ENCODE data around the gene MRPL14. TPM values are rescaled to one million over a fixed set of nuclear protein-coding genes. Genes with fewer than 3 reads are reported as not detected.

The MRPL14 gene
- total RNA-seq, 1 experiment from 2014 or later: 69.6 TPM

- TF ChIP-seq TCF7L2 (IDR thresholded peaks at IDR 0.05; ENCODE audit: borderline replicate concordance, extremely low read depth, insufficient read depth, insufficient read length): peak; percentile 23
- no peak for TF ChIP-seq ZBTB33 (IDR thresholded peaks at IDR 0.05; ENCODE audit: extremely low read depth, insufficient replicate concordance, low read length)
- TF ChIP-seq CBX3 (IDR thresholded peaks at IDR 0.05; ENCODE audit: low read depth): no peak
- TF ChIP-seq EZH2phosphoT487 (IDR thresholded peaks at IDR 0.05; ENCODE audit: borderline replicate concordance): no peak
- TF ChIP-seq EZH2 (IDR thresholded peaks at IDR 0.05): no peak
- TF ChIP-seq ZNF274 (IDR thresholded peaks at IDR 0.05; ENCODE audit: low read depth, low read length): no peak
- TF ChIP-seq YY1 (IDR thresholded peaks at IDR 0.05; ENCODE audit: extremely low read depth, insufficient replicate concordance, low read depth, low read length): peak; percentile 63
- peak; percentile 22; the same call in 1 of the 2 replicates for TF ChIP-seq ZFX (IDR thresholded peaks at IDR 0.05)
- no peak for TF ChIP-seq EGR1 (IDR thresholded peaks at IDR 0.05; ENCODE audit: low read depth)
- no peak for TF ChIP-seq SP1 (IDR thresholded peaks at IDR 0.05; ENCODE audit: low read depth)
- TF ChIP-seq SRF (IDR thresholded peaks at IDR 0.05; ENCODE audit: low read depth): no peak
- no peak for TF ChIP-seq ATF3 (IDR thresholded peaks at IDR 0.05)
- TF ChIP-seq JUND (IDR thresholded peaks at IDR 0.05): no peak
- TF ChIP-seq CEBPB (IDR thresholded peaks at IDR 0.05; ENCODE audit: low read depth): no peak
- no peak for TF ChIP-seq POLR2A (IDR thresholded peaks at IDR 0.05; ENCODE audit: borderline replicate concordance, extremely low read depth, insufficient read depth, insufficient read length)
- TF ChIP-seq RAD21 (IDR thresholded peaks at IDR 0.05; ENCODE audit: low read depth): peak; percentile 81
Observed at GRCh38 chr6:44151348-44152108, 24.3 kb upstream of the MRPL14 start (continued).

Measured in HCT116 (cell line).